WTC11 (cell line): ENCODE results near the gene RBM20. TPM values are rescaled to one million over a fixed set of nuclear protein-coding genes. Genes with fewer than 3 reads are reported as not detected.

ENCODE experiments used
- ATAC-seq: fragments of 200-7000 bp; cut with Tn5 transposase; 2 replicates; pipeline ENCODE4 v1.10.0; 2021; ENCODE audit warnings: mild to moderate bottlenecking, moderate library complexity
- CTCF ChIA-PET: fragments of 300-600 bp; sonication (Branson Sonifier 250); formaldehyde crosslinking; loops from one replicate; lab custom pipeline; 2021; ENCODE audit warnings: antibody characterized with exemption; lab: Charles Lee
- POLR2A ChIA-PET: fragments of 350-600 bp; sonication (Branson Sonifier 250); formaldehyde crosslinking; loops from one replicate; lab custom pipeline; 2021; ENCODE audit warnings: antibody characterized with exemption; lab: Charles Lee
- DNase-seq: peaks from one replicate; pipeline ENCODE4 v3.0.0; 2021; ENCODE audit warnings: low spot score
- H3K27ac Mint-ChIP-seq: 2 replicates; pipeline ENCODE4 v1.8.0; 2021; ENCODE audit warnings: mixed read lengths
- H3K27me3 Mint-ChIP-seq: 2 replicates; pipeline ENCODE4 v1.8.0; 2021; ENCODE audit warnings: low read depth, mild to moderate bottlenecking, moderate library complexity, mixed read lengths
- H3K36me3 Mint-ChIP-seq: 2 replicates; pipeline ENCODE4 v1.8.0; 2021; ENCODE audit warnings: mixed read lengths
- H3K4me1 Mint-ChIP-seq: 2 replicates; pipeline ENCODE4 v1.8.0; 2022; ENCODE audit warnings: mixed read lengths
- H3K4me3 Mint-ChIP-seq: 2 replicates; pipeline ENCODE4 v1.8.0; 2021; ENCODE audit warnings: mild to moderate bottlenecking, moderate library complexity, mixed read lengths
- H3K9me3 Mint-ChIP-seq: 2 replicates; pipeline ENCODE4 v1.8.0; 2021; ENCODE audit warnings: mixed read lengths
- ATF1 ChIP-seq: sonication (generic); formaldehyde crosslinking; IDR thresholded peaks from 2 replicates; pipeline ENCODE4 v1.8.1; 2023; ENCODE audit warnings: mild to moderate bottlenecking, moderate library complexity, missing genetic modification reagents
- CBFB ChIP-seq: sonication (generic); formaldehyde crosslinking; IDR thresholded peaks from 2 replicates; pipeline ENCODE4 v1.8.1; 2022; ENCODE audit warnings: mild to moderate bottlenecking, low read depth, missing genetic modification reagents
- CREM ChIP-seq: sonication (generic); formaldehyde crosslinking; IDR thresholded peaks from 2 replicates; pipeline ENCODE4 v1.8.1; 2022; ENCODE audit warnings: mild to moderate bottlenecking, missing genetic modification reagents, moderate library complexity
- CTCF ChIP-seq: fragments of 200-600 bp; IDR thresholded peaks from 2 replicates; pipeline ENCODE4 v1.8.0; 2022; ENCODE audit warnings: antibody characterized with exemption
- FOXP1 ChIP-seq: sonication (generic); formaldehyde crosslinking; IDR thresholded peaks from 2 replicates; pipeline ENCODE4 v1.8.0; 2022; ENCODE audit warnings: missing genetic modification reagents, mild to moderate bottlenecking, moderate library complexity, borderline replicate concordance
- GTF2I ChIP-seq: fragments of 250-450 bp; sonication (Bioruptor Pico); conservative IDR thresholded peaks from 2 replicates; pipeline ENCODE4 v1.4.0; 2021; ENCODE audit warnings: mild to moderate bottlenecking
- IRF1 ChIP-seq: sonication (generic); formaldehyde crosslinking; IDR thresholded peaks from 2 replicates; pipeline ENCODE4 v1.8.0; 2023; ENCODE audit warnings: missing genetic modification reagents
- NFYB ChIP-seq: sonication (generic); formaldehyde crosslinking; conservative IDR thresholded peaks from 2 replicates; pipeline ENCODE4 v1.8.0; 2022; ENCODE audit warnings: low read depth, missing genetic modification reagents
- NR2C2 ChIP-seq: sonication (generic); formaldehyde crosslinking; IDR thresholded peaks from 2 replicates; pipeline ENCODE4 v1.8.0; 2022; ENCODE audit warnings: mild to moderate bottlenecking, missing genetic modification reagents
- NR3C1 ChIP-seq: sonication (generic); formaldehyde crosslinking; conservative IDR thresholded peaks from 2 replicates; pipeline ENCODE4 v1.8.1; 2023; ENCODE audit warnings: low read depth, mild to moderate bottlenecking, missing genetic modification reagents
- PREB ChIP-seq: sonication (generic); formaldehyde crosslinking; IDR thresholded peaks from 2 replicates; pipeline ENCODE4 v1.8.1; 2022; ENCODE audit warnings: mild to moderate bottlenecking, missing genetic modification reagents, moderate library complexity, borderline replicate concordance
- PRRX2 ChIP-seq: fragments of 250-450 bp; sonication (Bioruptor Pico); IDR thresholded peaks from 2 replicates; pipeline ENCODE4 v1.8.0; 2021; ENCODE audit warnings: mild to moderate bottlenecking
- SOX15 ChIP-seq: fragments of 250-450 bp; sonication (Bioruptor Pico); IDR thresholded peaks from 2 replicates; pipeline ENCODE4 v1.9.0; 2021; ENCODE audit warnings: mild to moderate bottlenecking
- USF1 ChIP-seq: sonication (generic); formaldehyde crosslinking; IDR thresholded peaks from 2 replicates; pipeline ENCODE4 v1.8.0; 2022; ENCODE audit warnings: mild to moderate bottlenecking, missing genetic modification reagents
- ZNF121 ChIP-seq: sonication (generic); formaldehyde crosslinking; IDR thresholded peaks from 2 replicates; pipeline ENCODE4 v1.8.0; 2023; ENCODE audit warnings: missing genetic modification reagents
- ZNF219 ChIP-seq: sonication (generic); formaldehyde crosslinking; IDR thresholded peaks from 2 replicates; pipeline ENCODE4 v1.8.0; 2023; ENCODE audit warnings: missing genetic modification reagents, mild to moderate bottlenecking, borderline replicate concordance
- ZNF263 ChIP-seq: sonication (generic); formaldehyde crosslinking; IDR thresholded peaks from 2 replicates; pipeline ENCODE4 v1.8.1; 2022; ENCODE audit warnings: low read depth, mild to moderate bottlenecking, moderate library complexity, missing genetic modification reagents
- total RNA-seq: library from RNA; stranded (reverse); gene quantifications from 3 replicates; pipeline ENCODE4 v1.2.3, GENCODE V29; 2021
- TF ChIP-seq, protein P1 (sequence below): sonication (generic); formaldehyde crosslinking; IDR thresholded peaks from 2 replicates; pipeline ENCODE4 v1.8.0; 2022; ENCODE audit warnings: missing genetic modification reagents
- TF ChIP-seq, protein P2 (sequence below): fragments of 250-450 bp; sonication (Bioruptor Pico); IDR thresholded peaks from 2 replicates; pipeline ENCODE4 v1.8.0; 2021; ENCODE audit warnings: mild to moderate bottlenecking
- TF ChIP-seq, protein P3 (sequence below): fragments of 250-450 bp; sonication (Bioruptor Pico); IDR thresholded peaks from 2 replicates; pipeline ENCODE4 v1.9.0; 2021; ENCODE audit warnings: mild to moderate bottlenecking

Gene RBM20
- total RNA-seq, 1 experiment from 2014 or later = 0.52 TPM

GRCh38 chr10:110742801-110743200 is 98.7 kb downstream of the RBM20 start (continued):
- TF ChIP-seq USF1 (CRISPR knock-in tag) = no peak
- no peak for TF ChIP-seq FOXP1 (CRISPR knock-in tag)
- TF ChIP-seq, protein P1, sequence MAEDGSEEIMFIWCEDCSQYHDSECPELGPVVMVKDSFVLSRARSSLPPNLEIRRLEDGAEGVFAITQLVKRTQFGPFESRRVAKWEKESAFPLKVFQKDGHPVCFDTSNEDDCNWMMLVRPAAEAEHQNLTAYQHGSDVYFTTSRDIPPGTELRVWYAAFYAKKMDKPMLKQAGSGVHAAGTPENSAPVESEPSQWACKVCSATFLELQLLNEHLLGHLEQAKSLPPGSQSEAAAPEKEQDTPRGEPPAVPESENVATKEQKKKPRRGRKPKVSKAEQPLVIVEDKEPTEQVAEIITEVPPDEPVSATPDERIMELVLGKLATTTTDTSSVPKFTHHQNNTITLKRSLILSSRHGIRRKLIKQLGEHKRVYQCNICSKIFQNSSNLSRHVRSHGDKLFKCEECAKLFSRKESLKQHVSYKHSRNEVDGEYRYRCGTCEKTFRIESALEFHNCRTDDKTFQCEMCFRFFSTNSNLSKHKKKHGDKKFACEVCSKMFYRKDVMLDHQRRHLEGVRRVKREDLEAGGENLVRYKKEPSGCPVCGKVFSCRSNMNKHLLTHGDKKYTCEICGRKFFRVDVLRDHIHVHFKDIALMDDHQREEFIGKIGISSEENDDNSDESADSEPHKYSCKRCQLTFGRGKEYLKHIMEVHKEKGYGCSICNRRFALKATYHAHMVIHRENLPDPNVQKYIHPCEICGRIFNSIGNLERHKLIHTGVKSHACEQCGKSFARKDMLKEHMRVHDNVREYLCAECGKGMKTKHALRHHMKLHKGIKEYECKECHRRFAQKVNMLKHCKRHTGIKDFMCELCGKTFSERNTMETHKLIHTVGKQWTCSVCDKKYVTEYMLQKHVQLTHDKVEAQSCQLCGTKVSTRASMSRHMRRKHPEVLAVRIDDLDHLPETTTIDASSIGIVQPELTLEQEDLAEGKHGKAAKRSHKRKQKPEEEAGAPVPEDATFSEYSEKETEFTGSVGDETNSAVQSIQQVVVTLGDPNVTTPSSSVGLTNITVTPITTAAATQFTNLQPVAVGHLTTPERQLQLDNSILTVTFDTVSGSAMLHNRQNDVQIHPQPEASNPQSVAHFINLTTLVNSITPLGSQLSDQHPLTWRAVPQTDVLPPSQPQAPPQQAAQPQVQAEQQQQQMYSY (CRISPR knock-in tag) = no peak

- ChIA-PET CTCF (interaction anchor here (0.6 to 1.3 kb wide), 2 partner anchors 164 to 174 kb away, joined by 3 to 4 read pairs; partner anchors contain the start of genes BBIP1 and SHOC2), POLR2A (no interaction called here)
- Mint-ChIP-seq H3K9me3 (peaks cover 18% of the 10 kb centered on the region), H3K27me3 (no peaks in the 10 kb centered on the region), H3K4me3 (no peak overlapping the region), H3K27ac (no peak overlapping the region), H3K36me3 (peaks cover 6% of the 10 kb centered on the region), H3K4me1 (peaks cover 6% of the 10 kb centered on the region)
- DNase-seq (no peak), ATAC-seq (no peak)
- TF ChIP-seq PRRX2 (CRISPR knock-in tag) (no peak), CTCF (no peak), GTF2I (no peak), CBFB (CRISPR knock-in tag) (no peak), ZNF263 (CRISPR knock-in tag) (no peak), NFYB (CRISPR knock-in tag) (no peak), CREM (CRISPR knock-in tag) (no peak), NR2C2 (CRISPR knock-in tag) (no peak), ZNF121 (CRISPR knock-in tag) (no peak), NR3C1 (CRISPR knock-in tag) (no peak), ATF1 (CRISPR knock-in tag) (no peak), ZNF219 (no peak), PREB (no peak), IRF1 (CRISPR knock-in tag) (no peak), SOX15 (CRISPR knock-in tag) (no peak)
- TF ChIP-seq, protein P1 (CRISPR knock-in tag) = no peak
- TF ChIP-seq, protein P2, sequence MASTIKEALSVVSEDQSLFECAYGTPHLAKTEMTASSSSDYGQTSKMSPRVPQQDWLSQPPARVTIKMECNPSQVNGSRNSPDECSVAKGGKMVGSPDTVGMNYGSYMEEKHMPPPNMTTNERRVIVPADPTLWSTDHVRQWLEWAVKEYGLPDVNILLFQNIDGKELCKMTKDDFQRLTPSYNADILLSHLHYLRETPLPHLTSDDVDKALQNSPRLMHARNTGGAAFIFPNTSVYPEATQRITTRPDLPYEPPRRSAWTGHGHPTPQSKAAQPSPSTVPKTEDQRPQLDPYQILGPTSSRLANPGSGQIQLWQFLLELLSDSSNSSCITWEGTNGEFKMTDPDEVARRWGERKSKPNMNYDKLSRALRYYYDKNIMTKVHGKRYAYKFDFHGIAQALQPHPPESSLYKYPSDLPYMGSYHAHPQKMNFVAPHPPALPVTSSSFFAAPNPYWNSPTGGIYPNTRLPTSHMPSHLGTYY (CRISPR knock-in tag) = no peak
- TF ChIP-seq, protein P3, sequence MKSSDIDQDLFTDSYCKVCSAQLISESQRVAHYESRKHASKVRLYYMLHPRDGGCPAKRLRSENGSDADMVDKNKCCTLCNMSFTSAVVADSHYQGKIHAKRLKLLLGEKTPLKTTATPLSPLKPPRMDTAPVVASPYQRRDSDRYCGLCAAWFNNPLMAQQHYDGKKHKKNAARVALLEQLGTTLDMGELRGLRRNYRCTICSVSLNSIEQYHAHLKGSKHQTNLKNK (CRISPR knock-in tag) = no peak
Observed at GRCh38 chr10:110744782-110745181, 100.6 kb downstream of the RBM20 start.
